GM13977 (cell line): ENCODE results near the gene IQCM.

Source experiments
- DNase-seq: peaks from one replicate; pipeline ENCODE4 v3.0.0; 2012; ENCODE audit warnings: low spot score
- CTCF ChIP-seq: IDR thresholded peaks from 2 replicates; pipeline ENCODE4 v1.5.1; 2012; ENCODE audit warnings: mild to moderate bottlenecking, control low read depth; ENCODE audit not compliant: insufficient read depth; ENCODE audit errors: extremely low read depth, missing control alignments
- in situ Hi-C: fragments of 300-500 bp; cut with MboI; formaldehyde crosslinking; loops from one replicate; pipeline ENCODE4 v1.12.0; 2022; ENCODE audit warnings: low sequenced_read_pairs, low pct_unique_long_range_greater_than_20kb, mixed read lengths, inconsistent platforms; ENCODE audit not compliant: unreplicated experiment

Gene IQCM

GRCh38 chr4:149605601-149606378 lies 209.9 kb downstream of the IQCM start:
- no peak for DNase-seq
- in situ Hi-C loops = no loop called here

GRCh38 chr4:149604827-149605226 lies 210.8 kb downstream of the IQCM start:
- in situ Hi-C loops = no loop called here
- no peak for TF ChIP-seq CTCF
- no peak for DNase-seq

More at GRCh38 chr4:149605601-149606378, 209.9 kb downstream of the IQCM start:
- no peak for TF ChIP-seq CTCF

GRCh38 chr4:149595500-149595899 lies 220.1 kb downstream of the IQCM start:
- no peak for DNase-seq
- in situ Hi-C loops = no loop called here
- no peak for TF ChIP-seq CTCF

- no peak for DNase-seq
- in situ Hi-C loops = no loop called here
- TF ChIP-seq CTCF = no peak
Observed at GRCh38 chr4:149589826-149590225, 225.8 kb downstream of the IQCM start.

- no peak for DNase-seq
- TF ChIP-seq CTCF = no peak
- in situ Hi-C loops = no loop called here
Observed at GRCh38 chr4:149584722-149585121, 230.9 kb downstream of the IQCM start.

- in situ Hi-C loops = no loop called here
- no peak for DNase-seq
- no peak for TF ChIP-seq CTCF
Observed at GRCh38 chr4:149574971-149575370, 240.7 kb downstream of the IQCM start.
